Adrenal gland (tissue), 12 donors: ENCODE measurements around the gene MAST4. TPM values are rescaled to one million over a fixed set of nuclear protein-coding genes. Genes with fewer than 3 reads are reported as not detected.
A peak's percentile ranks its signal among the peaks of the same experiment; 100 is the strongest.

Experiments
- DNase-seq, 7 donors: peaks; one replicate each; pipeline ENCODE4 v3.0.0-alpha.2; 2019 to 2020
- H3K27ac ChIP-seq, 5 donors: fragments of 200-600 bp; sonication (generic) in 4 of 5; 1 replicate in 3 of 5; 2 replicates in 2 of 5; pipeline versions ENCODE4 v1.5.1 to v1.8.0; 2016 to 2020; ENCODE audit warnings: mild to moderate bottlenecking in 1 of 5
- H3K27me3 ChIP-seq: fragments of 200-600 bp; 2 replicates; pipeline ENCODE4 v1.8.0; 2021
- H3K36me3 ChIP-seq, 2 donors: fragments of 200-600 bp; replicated peaks in 1 of 2; 1 replicate in 1 of 2; 2 replicates in 1 of 2; pipeline versions ENCODE4 v1.5.1 to v1.8.0; 2018 to 2022
- H3K4me1 ChIP-seq, 2 donors: fragments of 200-600 bp; replicated peaks in 1 of 2; 1 replicate in 1 of 2; 2 replicates in 1 of 2; pipeline versions ENCODE4 v1.5.1 to v1.8.0; 2018 to 2021
- H3K4me3 ChIP-seq, 4 donors: fragments of 200-600 bp; sonication (generic) in 3 of 4; one replicate each; pipeline ENCODE4 v1.5.1; 2016 to 2018
- H3K9me3 ChIP-seq, 3 donors: fragments of 200-600 bp; sonication (generic) in 1 of 3; replicated peaks in 1 of 3; 1 replicate in 2 of 3; 2 replicates in 1 of 3; pipeline versions ENCODE4 v1.5.1 to v1.8.0; 2016 to 2021
- CTCF ChIP-seq, 6 experiments: fragments of 450-650 bp in 4 of 6; fragments of 200-600 bp in 2 of 6; sonication (generic) in 1 of 6; IDR thresholded peaks; 1 replicate in 5 of 6; 2 replicates in 1 of 6; pipeline versions ENCODE4 v1.5.1 to v1.8.0; 2016 to 2021; ENCODE audit warnings: antibody characterized with exemption in 6 of 6, mild to moderate bottlenecking in 2 of 6, moderate library complexity in 1 of 6
- POLR2A ChIP-seq, 2 donors: fragments of 450-650 bp; IDR thresholded peaks; one replicate each; pipeline ENCODE4 v1.6.1; 2017; ENCODE audit warnings: antibody characterized with exemption in 2 of 2, mild to moderate bottlenecking in 2 of 2, moderate library complexity in 1 of 2
- WGBS, 4 donors: extraction: QIAGEN DNeasy Blood & Tissue Kit in 2 of 4; methylation state at CpG; one replicate each; pipeline versions ENCODE4 v1.1.5 to v1.1.7; 2013 to 2017; 5-methylcytosine and 5-hydroxymethylcytosine counted together
- intact Hi-C, 2 donors: fragments of 100-400 bp; cut with DNase I; formaldehyde crosslinking; loops; one replicate each; pipeline versions ENCODE4 v1.14.1 to v1.15.0; 2022 to 2023
- polyA plus RNA-seq, 3 donors: library from polyadenylated mRNA; stranded (reverse); fragments of 200-250 nt in 2 of 3; fragments of 350-450 nt in 1 of 3; fragmentation: Illumina TruSeq in 1 of 3; extraction: RNeasy Lipid Tissue Mini Kit (QIAGEN cat#74804) in 1 of 3; gene quantifications; one replicate each; pipeline ENCODE4 v1.2.3, GENCODE V29; 2013 to 2014
- total RNA-seq, 9 donors: library from RNA; depleted of rRNA in 4 of 9; stranded (reverse); fragments of >200 nt in 4 of 9; fragments of 120-200 nt in 1 of 9; fragmentation: NEBNext Ultra II Directional in 1 of 9; extraction: Animal tissue kit (Norgen Biotek cat#: 25700) in 1 of 9; gene quantifications; one replicate each; pipeline versions ENCODE4 v1.1.0 to v1.2.4, GENCODE V29; 2013 to 2023
- donor health status: healthy with polysubstance abuse.
- donor health status: Bipolar disorder and iron deficiency.
- donor health status: DM: yes; HTN: yes; CAD: no.
- donor health status: DM: no; HTN: no; CAD: no.
- donor health status: DM: no; HTN: no; CAD: no.
- donor health status: DM: yes; HTN: yes; CAD: no.

MAST4 gene
- total and polyA plus RNA-seq, 12 donors, result 12.3 to 95.0 (median 42.8) TPM

DNA sequence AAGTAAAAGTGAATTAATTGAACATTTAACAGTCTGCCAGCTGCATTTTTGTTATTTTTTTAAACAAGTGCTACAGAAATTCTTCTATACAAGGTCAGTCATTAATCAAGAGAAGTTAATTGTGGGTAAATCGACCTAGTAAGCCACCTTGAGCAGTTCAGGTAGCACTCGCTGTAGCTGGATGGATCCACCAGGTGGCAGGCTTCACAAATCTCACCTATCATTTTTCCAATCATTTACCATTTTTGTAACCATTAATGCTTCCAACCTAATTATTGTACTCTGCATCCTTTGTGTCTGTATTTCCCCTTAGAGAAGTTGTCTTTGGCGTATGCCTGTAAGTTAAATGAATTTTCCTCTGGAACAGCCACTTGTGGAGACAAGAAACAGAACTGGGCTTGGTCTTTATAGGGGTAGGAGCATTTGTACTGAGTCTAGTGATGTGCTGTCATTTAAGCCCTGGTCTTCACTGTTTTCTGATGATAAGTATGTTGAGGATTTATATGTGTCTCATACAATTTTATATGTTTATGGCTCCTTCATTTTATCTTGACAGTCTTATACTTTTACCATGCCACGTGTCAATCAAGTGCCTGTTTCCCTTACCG is 560.9 kb downstream of the MAST4 start:
- Histone ChIP-seq H3K9me3 (no peaks in the 10 kb centered on the region), H3K36me3 (peaks cover 0 to 23% of the 10 kb centered on the region in 2 donors), H3K27me3 (no peaks in the 10 kb centered on the region), H3K4me3 (no peak overlapping the region), H3K4me1 (no peaks in the 10 kb centered on the region), H3K27ac (no peak overlapping the region)
- peak in 1 of 7 donors; percentile 28 for DNase-seq
- TF ChIP-seq POLR2A (IDR thresholded peaks at IDR 0.05) (no peak), CTCF (IDR thresholded peaks at IDR 0.05) (peak; percentile 47 to 78 (median 62))
- intact Hi-C loops, result loop anchor here in 1 of 2 donors (10.0 kb wide), 1 partner anchor 342 kb away; no protein-coding TSS in a partner anchor
- WGBS, 4 donors, result 57 to 62% (median 58%) methylated on average over 5 of the region's 5 CpGs

DNA sequence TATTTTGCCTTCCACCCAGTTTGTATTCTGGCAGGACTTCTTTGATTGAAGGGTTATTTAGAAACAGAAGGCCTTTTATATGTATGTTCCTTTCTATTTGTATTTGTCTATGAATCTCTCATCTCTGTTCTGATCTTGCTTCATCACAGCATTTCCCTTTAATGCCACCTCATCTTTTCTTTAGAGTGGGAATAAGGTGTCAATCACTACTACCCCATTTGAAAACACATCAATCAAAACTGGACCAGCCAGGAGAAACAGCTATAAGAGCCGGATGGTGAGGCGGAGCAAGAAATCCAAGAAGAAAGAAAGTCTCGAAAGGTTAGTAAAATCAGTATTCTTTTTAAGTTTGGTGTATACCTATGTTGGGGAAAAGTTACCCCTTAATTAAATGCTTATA is 564.1 kb downstream of the MAST4 start:
- Histone ChIP-seq H3K4me3 (no peak overlapping the region), H3K27me3 (no peaks in the 10 kb centered on the region), H3K9me3 (no peaks in the 10 kb centered on the region), H3K36me3 (peaks cover 0 to 18% of the 10 kb centered on the region in 2 donors), H3K27ac (no peak overlapping the region), H3K4me1 (no peaks in the 10 kb centered on the region)
- WGBS, 4 donors, result 94 to 99% (median 96%) methylated on average over 3 of the region's 3 CpGs
- no peak for DNase-seq
- intact Hi-C loops, result no loop called here
- no peak for TF ChIP-seq POLR2A (IDR thresholded peaks at IDR 0.05)

DNA sequence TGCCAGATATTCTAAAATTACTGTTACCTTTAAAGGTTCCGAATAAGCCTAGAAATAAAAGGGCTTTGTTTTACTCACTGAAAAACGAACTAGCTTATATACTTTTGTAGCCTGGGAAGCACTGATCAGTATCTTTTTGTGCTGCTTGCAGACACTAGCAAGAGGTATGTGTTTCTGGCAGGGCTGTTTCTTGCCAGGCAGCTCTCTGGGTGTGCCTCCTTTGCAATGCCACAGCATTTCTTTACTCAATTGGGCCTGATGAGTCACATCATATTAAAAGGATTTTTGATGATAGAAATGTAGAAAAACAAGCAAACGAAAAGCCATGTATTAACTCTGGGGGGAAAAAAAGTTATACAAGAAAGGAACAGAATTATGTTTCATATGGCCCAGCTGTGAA is 564.8 kb downstream of the MAST4 start:
- Histone ChIP-seq H3K36me3 (peaks cover 0 to 19% of the 10 kb centered on the region in 2 donors), H3K27ac (no peak overlapping the region), H3K4me3 (no peak overlapping the region), H3K27me3 (no peaks in the 10 kb centered on the region), H3K4me1 (peaks cover 4 to 5% of the 10 kb centered on the region in 2 donors), H3K9me3 (no peaks in the 10 kb centered on the region)
- 67 to 78% (median 69%) methylated on average over 3 of the region's 3 CpGs for WGBS, 4 donors
- intact Hi-C loops, result no loop called here
- peak in 1 of 7 donors; percentile 32 for DNase-seq
- no peak for TF ChIP-seq POLR2A (IDR thresholded peaks at IDR 0.05)

DNA sequence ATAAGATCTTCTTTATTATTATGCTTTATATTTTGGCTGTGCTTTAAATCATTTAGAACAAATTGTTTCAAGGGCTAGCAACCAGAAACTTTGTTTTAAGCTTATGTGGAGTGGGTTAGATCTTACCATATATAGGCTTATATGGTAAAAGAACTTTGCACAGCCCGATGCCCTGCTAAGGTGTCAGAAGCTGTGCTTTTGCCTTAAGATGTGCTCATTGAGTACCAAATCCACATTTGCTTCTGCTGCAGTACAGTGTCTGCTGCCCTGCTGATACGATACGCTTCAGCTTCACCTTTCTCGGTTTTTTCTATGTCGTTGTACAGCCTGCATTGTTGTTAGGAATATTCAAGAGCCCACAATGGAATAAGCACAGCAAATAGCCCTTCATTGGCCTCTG is 565.6 kb downstream of the MAST4 start:
- Histone ChIP-seq H3K4me1 (peaks cover 9 to 11% of the 10 kb centered on the region in 2 donors), H3K36me3 (peaks cover 0 to 19% of the 10 kb centered on the region in 2 donors), H3K9me3 (no peaks in the 10 kb centered on the region), H3K27me3 (no peaks in the 10 kb centered on the region), H3K4me3 (no peak overlapping the region), H3K27ac (no peak overlapping the region)
- DNase-seq, result no peak
- TF ChIP-seq POLR2A (IDR thresholded peaks at IDR 0.05), result no peak
- no peak for TF ChIP-seq CTCF (IDR thresholded peaks at IDR 0.05)
- intact Hi-C loops, result no loop called here
- 91 to 96% (median 94%) methylated on average over 5 of the region's 5 CpGs for WGBS, 4 donors

- Histone ChIP-seq H3K27ac (no peak overlapping the region), H3K27me3 (no peaks in the 10 kb centered on the region), H3K9me3 (no peaks in the 10 kb centered on the region), H3K4me3 (no peak overlapping the region), H3K36me3 (peaks cover 0 to 19% of the 10 kb centered on the region in 2 donors), H3K4me1 (peaks cover 11 to 13% of the 10 kb centered on the region in 2 donors)
- no peak for TF ChIP-seq CTCF (IDR thresholded peaks at IDR 0.05)
- no peak for TF ChIP-seq POLR2A (IDR thresholded peaks at IDR 0.05)
- intact Hi-C loops, result no loop called here
- WGBS, 4 donors, result 97 to 98% (median 98%) methylated on average over 44 of the region's 44 CpGs
- no peak for DNase-seq
Measured at GRCh38 chr5:67163231-67163756, 567.1 kb downstream of the MAST4 start.
